ENCODE results near the gene DDX59. TPM values are rescaled to one million over a fixed set of nuclear protein-coding genes. Genes with fewer than 3 reads are reported as not detected.

DDX59 gene
- total RNA-seq, 1 experiment from 2014 or later, result 19.4 TPM

DNA sequence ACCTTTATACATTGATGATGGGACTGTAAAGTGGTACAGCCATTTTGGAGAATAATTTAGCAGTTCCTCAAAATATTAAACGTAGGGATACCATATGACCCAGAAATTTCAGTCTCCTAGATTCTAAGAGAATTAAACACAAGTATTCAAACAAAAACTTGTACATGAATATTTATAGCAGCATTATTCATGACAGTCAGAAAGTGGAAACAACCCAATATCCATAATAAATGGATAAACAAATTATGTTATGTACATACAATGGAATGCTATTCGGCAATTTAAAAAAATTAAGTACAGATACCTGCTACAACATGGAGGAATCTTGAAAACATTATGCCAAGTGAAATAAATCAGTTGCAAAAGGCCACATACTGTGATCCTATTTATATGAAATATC, 16.9 kb upstream of the DDX59 start:
- ATAC-seq, result no peak
- CTCF ChIA-PET, result no interaction called here
- POLR2A ChIA-PET, result no interaction called here
- Mint-ChIP-seq H3K4me1 (peaks cover 18% of the 10 kb centered on the region), H3K27ac (no peak overlapping the region), H3K9me3 (no peaks in the 10 kb centered on the region), H3K4me3 (no peak overlapping the region), H3K27me3 (ENCODE audit: low read depth) (no peaks in the 10 kb centered on the region), H3K36me3 (no peaks in the 10 kb centered on the region)
- TF ChIP-seq ZNF416 (CRISPR knock-in tag; IDR thresholded peaks at IDR 0.05), result no peak
- TF ChIP-seq, protein P1, sequence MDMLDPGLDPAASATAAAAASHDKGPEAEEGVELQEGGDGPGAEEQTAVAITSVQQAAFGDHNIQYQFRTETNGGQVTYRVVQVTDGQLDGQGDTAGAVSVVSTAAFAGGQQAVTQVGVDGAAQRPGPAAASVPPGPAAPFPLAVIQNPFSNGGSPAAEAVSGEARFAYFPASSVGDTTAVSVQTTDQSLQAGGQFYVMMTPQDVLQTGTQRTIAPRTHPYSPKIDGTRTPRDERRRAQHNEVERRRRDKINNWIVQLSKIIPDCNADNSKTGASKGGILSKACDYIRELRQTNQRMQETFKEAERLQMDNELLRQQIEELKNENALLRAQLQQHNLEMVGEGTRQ (CRISPR knock-in tag; IDR thresholded peaks at IDR 0.05), result no peak
- TF ChIP-seq GTF2I (CRISPR knock-in tag; conservative IDR thresholded peaks at IDR 0.05), result no peak
- TF ChIP-seq, protein P2, sequence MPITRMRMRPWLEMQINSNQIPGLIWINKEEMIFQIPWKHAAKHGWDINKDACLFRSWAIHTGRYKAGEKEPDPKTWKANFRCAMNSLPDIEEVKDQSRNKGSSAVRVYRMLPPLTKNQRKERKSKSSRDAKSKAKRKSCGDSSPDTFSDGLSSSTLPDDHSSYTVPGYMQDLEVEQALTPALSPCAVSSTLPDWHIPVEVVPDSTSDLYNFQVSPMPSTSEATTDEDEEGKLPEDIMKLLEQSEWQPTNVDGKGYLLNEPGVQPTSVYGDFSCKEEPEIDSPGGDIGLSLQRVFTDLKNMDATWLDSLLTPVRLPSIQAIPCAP (CRISPR knock-in tag; IDR thresholded peaks at IDR 0.05), result no peak
- TF ChIP-seq, protein P3, sequence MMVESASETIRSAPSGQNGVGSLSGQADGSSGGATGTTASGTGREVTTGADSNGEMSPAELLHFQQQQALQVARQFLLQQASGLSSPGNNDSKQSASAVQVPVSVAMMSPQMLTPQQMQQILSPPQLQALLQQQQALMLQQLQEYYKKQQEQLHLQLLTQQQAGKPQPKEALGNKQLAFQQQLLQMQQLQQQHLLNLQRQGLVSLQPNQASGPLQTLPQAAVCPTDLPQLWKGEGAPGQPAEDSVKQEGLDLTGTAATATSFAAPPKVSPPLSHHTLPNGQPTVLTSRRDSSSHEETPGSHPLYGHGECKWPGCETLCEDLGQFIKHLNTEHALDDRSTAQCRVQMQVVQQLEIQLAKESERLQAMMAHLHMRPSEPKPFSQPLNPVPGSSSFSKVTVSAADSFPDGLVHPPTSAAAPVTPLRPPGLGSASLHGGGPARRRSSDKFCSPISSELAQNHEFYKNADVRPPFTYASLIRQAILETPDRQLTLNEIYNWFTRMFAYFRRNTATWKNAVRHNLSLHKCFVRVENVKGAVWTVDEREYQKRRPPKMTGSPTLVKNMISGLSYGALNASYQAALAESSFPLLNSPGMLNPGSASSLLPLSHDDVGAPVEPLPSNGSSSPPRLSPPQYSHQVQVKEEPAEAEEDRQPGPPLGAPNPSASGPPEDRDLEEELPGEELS (CRISPR knock-in tag; IDR thresholded peaks at IDR 0.05), result no peak
- TF ChIP-seq, protein P4, sequence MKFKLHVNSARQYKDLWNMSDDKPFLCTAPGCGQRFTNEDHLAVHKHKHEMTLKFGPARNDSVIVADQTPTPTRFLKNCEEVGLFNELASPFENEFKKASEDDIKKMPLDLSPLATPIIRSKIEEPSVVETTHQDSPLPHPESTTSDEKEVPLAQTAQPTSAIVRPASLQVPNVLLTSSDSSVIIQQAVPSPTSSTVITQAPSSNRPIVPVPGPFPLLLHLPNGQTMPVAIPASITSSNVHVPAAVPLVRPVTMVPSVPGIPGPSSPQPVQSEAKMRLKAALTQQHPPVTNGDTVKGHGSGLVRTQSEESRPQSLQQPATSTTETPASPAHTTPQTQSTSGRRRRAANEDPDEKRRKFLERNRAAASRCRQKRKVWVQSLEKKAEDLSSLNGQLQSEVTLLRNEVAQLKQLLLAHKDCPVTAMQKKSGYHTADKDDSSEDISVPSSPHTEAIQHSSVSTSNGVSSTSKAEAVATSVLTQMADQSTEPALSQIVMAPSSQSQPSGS (CRISPR knock-in tag; IDR thresholded peaks at IDR 0.05; ENCODE audit: borderline replicate concordance, low read depth), result no peak
- TF ChIP-seq, protein P5, sequence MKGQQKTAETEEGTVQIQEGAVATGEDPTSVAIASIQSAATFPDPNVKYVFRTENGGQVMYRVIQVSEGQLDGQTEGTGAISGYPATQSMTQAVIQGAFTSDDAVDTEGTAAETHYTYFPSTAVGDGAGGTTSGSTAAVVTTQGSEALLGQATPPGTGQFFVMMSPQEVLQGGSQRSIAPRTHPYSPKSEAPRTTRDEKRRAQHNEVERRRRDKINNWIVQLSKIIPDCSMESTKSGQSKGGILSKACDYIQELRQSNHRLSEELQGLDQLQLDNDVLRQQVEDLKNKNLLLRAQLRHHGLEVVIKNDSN (CRISPR knock-in tag; IDR thresholded peaks at IDR 0.05), result no peak
- TF ChIP-seq MYBL2 (CRISPR knock-in tag; IDR thresholded peaks at IDR 0.05), result no peak
- TF ChIP-seq, protein P6, sequence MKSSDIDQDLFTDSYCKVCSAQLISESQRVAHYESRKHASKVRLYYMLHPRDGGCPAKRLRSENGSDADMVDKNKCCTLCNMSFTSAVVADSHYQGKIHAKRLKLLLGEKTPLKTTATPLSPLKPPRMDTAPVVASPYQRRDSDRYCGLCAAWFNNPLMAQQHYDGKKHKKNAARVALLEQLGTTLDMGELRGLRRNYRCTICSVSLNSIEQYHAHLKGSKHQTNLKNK (CRISPR knock-in tag; IDR thresholded peaks at IDR 0.05), result no peak
- TF ChIP-seq, protein P7, sequence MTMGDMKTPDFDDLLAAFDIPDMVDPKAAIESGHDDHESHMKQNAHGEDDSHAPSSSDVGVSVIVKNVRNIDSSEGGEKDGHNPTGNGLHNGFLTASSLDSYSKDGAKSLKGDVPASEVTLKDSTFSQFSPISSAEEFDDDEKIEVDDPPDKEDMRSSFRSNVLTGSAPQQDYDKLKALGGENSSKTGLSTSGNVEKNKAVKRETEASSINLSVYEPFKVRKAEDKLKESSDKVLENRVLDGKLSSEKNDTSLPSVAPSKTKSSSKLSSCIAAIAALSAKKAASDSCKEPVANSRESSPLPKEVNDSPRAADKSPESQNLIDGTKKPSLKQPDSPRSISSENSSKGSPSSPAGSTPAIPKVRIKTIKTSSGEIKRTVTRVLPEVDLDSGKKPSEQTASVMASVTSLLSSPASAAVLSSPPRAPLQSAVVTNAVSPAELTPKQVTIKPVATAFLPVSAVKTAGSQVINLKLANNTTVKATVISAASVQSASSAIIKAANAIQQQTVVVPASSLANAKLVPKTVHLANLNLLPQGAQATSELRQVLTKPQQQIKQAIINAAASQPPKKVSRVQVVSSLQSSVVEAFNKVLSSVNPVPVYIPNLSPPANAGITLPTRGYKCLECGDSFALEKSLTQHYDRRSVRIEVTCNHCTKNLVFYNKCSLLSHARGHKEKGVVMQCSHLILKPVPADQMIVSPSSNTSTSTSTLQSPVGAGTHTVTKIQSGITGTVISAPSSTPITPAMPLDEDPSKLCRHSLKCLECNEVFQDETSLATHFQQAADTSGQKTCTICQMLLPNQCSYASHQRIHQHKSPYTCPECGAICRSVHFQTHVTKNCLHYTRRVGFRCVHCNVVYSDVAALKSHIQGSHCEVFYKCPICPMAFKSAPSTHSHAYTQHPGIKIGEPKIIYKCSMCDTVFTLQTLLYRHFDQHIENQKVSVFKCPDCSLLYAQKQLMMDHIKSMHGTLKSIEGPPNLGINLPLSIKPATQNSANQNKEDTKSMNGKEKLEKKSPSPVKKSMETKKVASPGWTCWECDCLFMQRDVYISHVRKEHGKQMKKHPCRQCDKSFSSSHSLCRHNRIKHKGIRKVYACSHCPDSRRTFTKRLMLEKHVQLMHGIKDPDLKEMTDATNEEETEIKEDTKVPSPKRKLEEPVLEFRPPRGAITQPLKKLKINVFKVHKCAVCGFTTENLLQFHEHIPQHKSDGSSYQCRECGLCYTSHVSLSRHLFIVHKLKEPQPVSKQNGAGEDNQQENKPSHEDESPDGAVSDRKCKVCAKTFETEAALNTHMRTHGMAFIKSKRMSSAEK (CRISPR knock-in tag; IDR thresholded peaks at IDR 0.05; ENCODE audit: borderline replicate concordance), result no peak
- TF ChIP-seq ZBTB21 (CRISPR knock-in tag; IDR thresholded peaks at IDR 0.05; ENCODE audit: borderline replicate concordance), result no peak
- TF ChIP-seq KAT7 (CRISPR knock-in tag; IDR thresholded peaks at IDR 0.05; ENCODE audit: borderline replicate concordance), result no peak
- TF ChIP-seq, protein P8, sequence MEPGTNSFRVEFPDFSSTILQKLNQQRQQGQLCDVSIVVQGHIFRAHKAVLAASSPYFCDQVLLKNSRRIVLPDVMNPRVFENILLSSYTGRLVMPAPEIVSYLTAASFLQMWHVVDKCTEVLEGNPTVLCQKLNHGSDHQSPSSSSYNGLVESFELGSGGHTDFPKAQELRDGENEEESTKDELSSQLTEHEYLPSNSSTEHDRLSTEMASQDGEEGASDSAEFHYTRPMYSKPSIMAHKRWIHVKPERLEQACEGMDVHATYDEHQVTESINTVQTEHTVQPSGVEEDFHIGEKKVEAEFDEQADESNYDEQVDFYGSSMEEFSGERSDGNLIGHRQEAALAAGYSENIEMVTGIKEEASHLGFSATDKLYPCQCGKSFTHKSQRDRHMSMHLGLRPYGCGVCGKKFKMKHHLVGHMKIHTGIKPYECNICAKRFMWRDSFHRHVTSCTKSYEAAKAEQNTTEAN (CRISPR knock-in tag; IDR thresholded peaks at IDR 0.05), result no peak
- no peak for TF ChIP-seq ATF1 (CRISPR knock-in tag; IDR thresholded peaks at IDR 0.05)
- TF ChIP-seq ZNF396 (CRISPR knock-in tag; IDR thresholded peaks at IDR 0.05; ENCODE audit: borderline replicate concordance), result no peak
- no peak for TF ChIP-seq TP53 (CRISPR knock-in tag; IDR thresholded peaks at IDR 0.05)
- no peak for TF ChIP-seq JUN (CRISPR knock-in tag; IDR thresholded peaks at IDR 0.05)
- no peak for TF ChIP-seq SOX15 (CRISPR knock-in tag; IDR thresholded peaks at IDR 0.05)
- DNase-seq (ENCODE audit: low spot score), result no peak
